Body of pancreas (tissue), 4 donors: ENCODE measurements around the gene CCDC34.

Experiments
- CTCF ChIP-seq, 7 experiments: fragments of 450-650 bp in 4 of 7; fragments of 200-600 bp in 3 of 7; sonication (generic) in 3 of 7; IDR thresholded peaks; one replicate each; pipeline ENCODE4 v1.5.1; 2016 to 2019; ENCODE audit warnings: antibody characterized with exemption in 7 of 7
- POLR2A ChIP-seq, 3 donors: fragments of 450-650 bp; IDR thresholded peaks; one replicate each; pipeline ENCODE4 v1.6.1; 2016; ENCODE audit warnings: antibody characterized with exemption in 3 of 3, mild to moderate bottlenecking in 2 of 3

GRCh38 chr11:27383645-27384044, 20.6 kb upstream of the CCDC34 start:
- TF ChIP-seq CTCF (IDR thresholded peaks at IDR 0.05) (no peak), POLR2A (IDR thresholded peaks at IDR 0.05) (no peak)
